GM12875 (cell line): ENCODE data around the gene OPRL1.

Source experiments
- H3K4me3 ChIP-seq: one replicate; pipeline ENCODE4 v1.5.1; 2011; ENCODE audit warnings: low read depth, low read length, control low read depth
- CTCF ChIP-seq: IDR thresholded peaks from 2 replicates; pipeline ENCODE4 v1.5.1; 2011; ENCODE audit warnings: low read depth, mild to moderate bottlenecking, control low read depth, inconsistent platforms, low read length, moderate library complexity, borderline replicate concordance; ENCODE audit not compliant: insufficient read depth

OPRL1 gene

DNA sequence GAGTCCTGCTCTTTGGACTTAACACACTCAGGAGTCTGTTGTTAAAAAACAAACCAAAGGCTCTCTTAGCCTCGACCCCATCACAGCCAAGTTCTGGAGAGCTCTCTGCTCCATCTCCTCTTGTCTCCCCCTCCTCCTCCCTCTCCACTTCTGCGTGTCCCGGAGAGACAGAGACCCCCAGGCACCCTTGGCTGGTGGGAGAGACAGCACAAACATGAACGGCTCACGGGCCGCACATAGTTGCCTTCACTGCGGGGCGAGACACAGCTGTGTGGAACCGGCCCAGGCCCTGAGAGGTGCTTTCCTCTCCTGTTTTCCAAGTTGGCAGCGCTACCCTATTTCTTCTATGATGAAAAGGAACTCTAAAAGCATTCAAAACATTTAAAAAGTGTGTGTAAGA lies 61.1 kb downstream of the OPRL1 start:
- no peak for TF ChIP-seq CTCF

GRCh38 chr20:64142590-64142989 lies 62.7 kb downstream of the OPRL1 start:
- TF ChIP-seq CTCF: no peak
- no peak overlapping the region for H3K4me3 ChIP-seq

More for the DNA sequence above, 61.1 kb downstream of the OPRL1 start:
- no peak overlapping the region for H3K4me3 ChIP-seq

DNA sequence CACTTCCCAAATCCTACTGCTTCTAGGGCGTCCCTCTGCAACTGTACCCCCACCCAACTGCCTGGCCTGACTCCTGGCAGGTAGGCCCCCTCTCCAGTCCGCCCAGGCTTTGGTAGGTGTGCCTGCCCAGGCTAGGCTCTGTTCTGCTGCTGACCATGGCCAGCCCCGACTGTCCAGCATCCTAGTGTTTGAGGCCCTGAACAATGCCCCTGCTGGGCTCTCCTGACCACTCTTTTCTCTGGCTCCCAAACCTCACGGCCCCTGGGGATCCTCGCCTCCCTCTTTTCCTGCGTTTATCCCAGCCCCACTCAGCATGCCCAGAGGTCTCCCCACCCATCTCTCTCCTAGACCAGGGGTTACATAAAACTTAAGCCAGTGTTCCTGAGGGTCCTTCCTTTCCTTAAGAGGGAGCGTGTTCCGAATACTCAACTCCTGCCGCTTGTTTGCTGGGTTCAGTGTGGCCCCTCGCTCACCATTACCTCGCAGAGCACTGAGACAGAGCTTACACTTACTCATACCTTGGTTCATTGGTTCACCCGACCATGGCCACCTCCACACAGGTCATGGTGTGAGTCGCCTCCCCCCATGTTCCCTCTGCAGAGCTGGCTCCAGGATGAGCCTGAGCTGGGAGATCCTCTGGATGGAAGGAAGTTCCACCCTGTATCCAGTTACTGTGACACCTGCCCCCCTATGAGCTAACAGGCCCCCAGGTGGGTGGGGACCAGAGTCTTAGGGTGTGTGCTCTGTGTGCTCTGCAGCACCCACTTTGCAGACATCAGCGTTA lies 63.3 kb downstream of the OPRL1 start:
- no peak for TF ChIP-seq CTCF

GRCh38 chr20:64144144-64144912 lies 64.4 kb downstream of the OPRL1 start:
- TF ChIP-seq CTCF: no peak
- no peak overlapping the region for H3K4me3 ChIP-seq

More for the DNA sequence above, 63.3 kb downstream of the OPRL1 start:
- no peak overlapping the region for H3K4me3 ChIP-seq

DNA sequence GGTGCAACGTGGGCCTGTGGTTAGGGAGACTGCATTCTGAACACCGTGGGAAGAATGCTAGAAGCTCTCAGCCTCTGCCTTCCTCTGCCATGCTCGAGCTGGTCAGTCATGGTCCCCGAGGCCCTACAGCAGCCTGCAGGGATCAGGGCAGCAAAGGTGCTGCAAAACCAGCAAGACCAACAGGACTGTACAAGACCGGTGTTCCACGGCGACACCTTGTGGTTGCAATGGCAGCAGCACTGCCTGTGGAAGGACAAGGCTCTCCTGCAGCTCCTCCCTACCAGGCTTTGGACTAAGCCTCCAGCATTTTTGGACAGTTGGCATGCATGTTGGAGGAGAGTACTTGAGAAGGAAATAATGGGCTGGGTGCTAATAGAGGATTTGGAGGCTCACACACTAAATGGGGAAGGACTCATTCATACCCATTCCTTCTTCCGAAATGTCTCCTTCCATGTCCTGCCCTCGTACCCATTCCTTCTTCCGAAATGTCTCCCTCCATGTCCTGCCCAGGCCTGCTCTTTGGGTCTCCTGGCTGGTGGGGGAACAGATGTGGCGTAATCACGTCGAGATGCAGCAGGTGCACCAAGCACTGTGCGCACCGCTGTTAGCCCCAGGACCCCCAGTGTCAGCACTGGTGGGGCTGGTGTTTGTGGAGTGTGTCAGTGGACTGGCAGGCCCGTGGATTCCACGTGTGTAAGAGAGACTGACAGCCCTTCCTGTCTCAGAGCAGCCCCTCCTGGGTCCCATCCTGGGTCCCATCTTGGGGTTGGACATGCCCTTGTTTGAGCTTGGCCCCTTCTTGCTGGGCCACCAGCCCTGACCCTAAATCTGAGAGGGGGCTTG lies 65.8 kb downstream of the OPRL1 start:
- no peak overlapping the region for H3K4me3 ChIP-seq
- peak; percentile 15; the same call in 1 of the 2 replicates for TF ChIP-seq CTCF

DNA sequence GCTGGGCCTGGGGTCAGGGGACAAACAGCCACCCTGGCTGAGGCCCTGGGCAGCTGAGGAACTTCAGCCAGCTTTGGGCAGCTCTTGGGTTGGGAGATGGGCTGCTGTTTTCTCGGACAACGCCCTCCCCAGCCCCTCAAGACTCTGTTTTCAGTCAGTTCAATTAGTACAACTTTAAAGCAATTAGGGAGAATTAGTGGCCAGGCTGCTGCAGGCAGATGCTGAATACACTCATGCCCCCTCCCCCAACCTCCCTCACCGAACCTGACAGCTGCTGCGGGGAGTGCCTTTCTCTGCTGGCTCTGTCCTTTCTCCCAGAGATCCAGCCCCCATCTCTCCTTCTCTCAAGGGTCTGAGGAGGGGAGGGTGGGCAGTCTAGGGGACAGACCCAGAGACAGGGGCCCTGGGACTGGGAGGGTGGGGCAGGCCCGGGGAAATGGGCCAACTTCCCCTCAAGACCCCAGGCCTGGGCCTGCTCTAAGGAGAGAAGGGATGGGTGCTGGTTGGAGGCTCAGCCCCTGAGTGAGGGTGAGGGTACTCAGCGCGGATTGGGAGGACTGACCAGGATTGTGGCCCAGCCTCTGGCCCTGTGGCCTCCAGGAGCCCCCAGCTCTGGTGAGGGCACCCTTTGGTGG lies 66.5 kb downstream of the OPRL1 start:
- TF ChIP-seq CTCF: no peak
- H3K4me3 ChIP-seq: no peak overlapping the region
